NCI-H1417 treated with DMSO at 0.1 percent for 48 hours (cell line): Measurements from ENCODE around the gene PEX12.
"Not testable (repeated sequence)": the region's sequence is repeated elsewhere in the genome, so short reads cannot be mapped to it uniquely, and the experiment has no call there.

ENCODE experiments used
- DNase-seq: peaks from one replicate; lab custom pipeline; 2025; lab: John Stamatoyannopoulos, UW

The PEX12 gene

DNA sequence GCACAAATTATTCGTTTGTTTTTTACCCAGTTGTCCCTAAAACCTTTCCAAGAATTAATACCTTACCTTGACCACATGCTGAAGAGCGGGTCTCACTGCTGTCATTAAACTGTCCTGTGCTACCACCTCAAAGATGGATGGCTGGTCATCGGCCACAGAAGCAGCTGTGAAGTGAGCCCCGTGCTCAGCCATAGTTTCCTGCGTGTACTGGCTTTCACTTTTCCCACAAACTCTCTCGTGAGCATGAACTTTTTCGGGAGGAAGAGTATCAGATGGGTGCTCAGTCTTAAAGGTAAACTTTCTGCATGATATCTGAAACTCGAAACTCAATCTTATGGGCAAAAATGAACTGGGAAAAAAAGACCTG is 558 bp downstream of the PEX12 start:
- no peak for DNase-seq

DNA sequence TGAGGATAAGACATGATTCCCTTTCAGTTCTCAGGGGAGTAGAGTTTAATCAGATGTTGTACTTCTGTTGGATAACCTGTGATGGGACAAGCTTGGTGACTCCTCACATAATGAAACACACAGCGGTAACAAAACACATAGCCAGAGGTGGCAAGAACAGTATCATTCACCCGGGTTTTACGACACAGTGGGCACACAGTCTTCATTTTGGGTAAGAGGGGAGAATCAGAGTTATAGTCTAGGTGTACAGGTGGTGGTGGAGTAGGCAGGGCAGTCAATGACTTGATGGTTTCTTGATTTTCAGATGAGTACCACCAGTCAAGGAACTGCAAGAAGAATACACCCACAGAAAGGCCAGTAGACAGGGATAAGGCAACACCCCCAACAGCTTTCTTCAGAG is 2.6 kb downstream of the PEX12 start:
- no peak for DNase-seq

GRCh38 chr17:35569405-35569804 is 9.0 kb downstream of the PEX12 start:
- DNase-seq, result no peak

DNA sequence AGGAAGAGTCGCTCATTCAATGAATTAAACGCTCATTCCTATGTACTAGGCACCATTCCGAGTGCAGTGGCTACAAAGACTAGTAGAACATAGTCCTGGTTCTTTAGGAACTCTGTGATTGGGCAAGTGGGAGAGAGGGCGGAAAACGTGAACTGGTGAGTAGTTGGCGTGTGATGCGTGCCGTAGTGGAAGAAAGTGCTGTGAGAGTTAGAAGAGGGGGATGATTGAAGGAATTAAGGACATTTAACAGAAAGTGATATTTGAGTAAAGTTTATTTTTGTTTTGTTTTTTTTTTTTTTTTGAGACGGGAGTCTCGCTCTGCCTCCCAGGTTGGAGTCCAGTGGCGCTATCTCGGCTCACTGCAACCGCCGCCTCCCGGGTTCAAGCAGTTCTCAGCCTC is 9.8 kb downstream of the PEX12 start:
- no peak for DNase-seq

- no peak for DNase-seq
Observed at GRCh38 chr17:35566968-35567367, 11.4 kb downstream of the PEX12 start.

GRCh38 chr17:35563181-35563580 is 15.2 kb downstream of the PEX12 start:
- DNase-seq, result not testable (repeated sequence)

- DNase-seq, result no peak
Observed at GRCh38 chr17:35560703-35561102, 17.7 kb downstream of the PEX12 start, which contains the start of gene SLFN14. SLFN14 (minus strand) TSS chr17:35560819; CDS start chr17:35558062, 2,757 bp downstream.

GRCh38 chr17:35559495-35560210 is 18.7 kb downstream of the PEX12 start:
- no peak for DNase-seq

DNA sequence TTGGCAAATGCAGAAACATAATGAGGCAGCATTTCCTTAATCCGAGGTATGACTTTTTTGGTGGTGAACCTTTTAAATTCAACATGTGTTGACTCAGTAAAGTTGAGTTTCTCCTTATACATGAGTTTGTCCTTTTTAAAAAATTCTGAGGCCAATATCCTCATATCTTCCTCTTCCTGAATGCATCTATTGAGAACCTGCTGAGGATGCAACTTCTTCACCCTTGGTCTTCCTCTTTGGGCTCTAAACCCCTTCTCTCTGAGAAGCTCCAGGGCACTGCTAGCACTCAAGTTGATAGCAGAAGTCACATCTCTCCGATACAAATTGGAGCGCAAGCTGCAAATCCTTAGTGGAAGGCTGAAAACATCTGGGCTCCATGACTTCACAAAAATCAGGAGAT is 21.0 kb downstream of the PEX12 start:
- DNase-seq, result no peak

DNA sequence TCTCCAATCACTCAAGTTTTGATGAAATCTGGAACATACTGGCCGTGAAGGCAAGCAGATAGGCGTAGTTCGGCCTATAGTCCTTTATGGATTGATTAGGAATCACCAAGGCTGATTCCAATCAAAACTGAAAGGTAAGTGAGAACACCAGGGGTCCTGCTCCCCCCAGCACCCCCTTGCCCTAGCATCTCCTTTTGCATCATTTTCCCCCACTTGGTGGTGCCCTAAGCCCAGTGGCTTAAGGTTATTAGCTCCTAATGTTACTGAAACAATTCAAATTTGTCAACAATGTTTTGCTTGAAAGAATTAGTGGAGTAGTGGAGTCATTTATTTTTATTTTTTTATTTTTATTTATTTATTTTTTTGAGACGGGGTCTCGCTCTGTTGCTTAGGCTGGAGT is 22.7 kb downstream of the PEX12 start:
- DNase-seq, result no peak

- no peak for DNase-seq
Observed at GRCh38 chr17:35554668-35555067, 23.7 kb downstream of the PEX12 start.

DNA sequence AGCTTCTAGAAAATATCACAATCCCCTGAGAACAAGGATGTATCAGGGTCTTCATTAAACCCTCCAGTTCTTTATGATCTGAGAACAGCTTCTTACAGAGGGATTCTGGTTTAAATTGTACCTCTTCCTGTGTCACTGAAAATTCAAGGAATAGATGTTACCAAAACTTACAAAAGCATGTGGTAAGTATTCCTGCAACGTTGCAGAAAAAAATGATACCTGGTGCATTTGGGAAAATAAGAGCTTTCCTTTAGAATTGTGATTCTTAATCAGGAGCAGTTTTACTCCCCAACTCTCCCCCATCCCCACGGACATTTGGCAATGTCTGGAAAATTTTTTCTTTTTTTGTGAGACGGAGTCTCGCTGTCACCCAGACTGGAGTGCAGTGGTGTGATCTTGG is 25.1 kb downstream of the PEX12 start:
- DNase-seq, result no peak

- no peak for DNase-seq
Observed at GRCh38 chr17:35548978-35549377, 29.4 kb downstream of the PEX12 start.

GRCh38 chr17:35548208-35548810 is 30.1 kb downstream of the PEX12 start:
- no peak for DNase-seq

- no peak for DNase-seq
Observed at GRCh38 chr17:35546487-35546886, 31.9 kb downstream of the PEX12 start.

- no peak for DNase-seq
Observed at GRCh38 chr17:35545150-35545549, 33.2 kb downstream of the PEX12 start.

GRCh38 chr17:35543856-35544255 is 34.5 kb downstream of the PEX12 start:
- DNase-seq, result no peak

DNA sequence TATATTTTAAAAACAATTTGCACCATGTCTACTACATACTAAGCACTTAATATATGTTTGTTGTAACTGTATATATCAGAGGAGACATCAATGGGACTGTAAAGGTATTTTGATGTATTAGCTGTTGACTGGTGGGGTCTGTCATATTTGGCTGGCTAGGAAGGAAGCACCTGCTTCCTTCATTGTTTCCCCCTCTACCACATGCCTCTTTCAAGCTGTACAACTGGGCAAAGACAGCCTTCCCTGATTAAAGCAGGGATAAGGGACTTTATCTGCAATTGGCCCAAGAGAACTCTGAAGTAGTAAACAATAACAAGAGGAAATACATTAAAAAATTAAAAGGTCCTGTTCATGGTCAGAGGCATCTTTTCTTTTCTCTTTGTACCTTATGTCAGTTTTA is 35.4 kb downstream of the PEX12 start:
- no peak for DNase-seq

GRCh38 chr17:35541434-35541833 is 36.9 kb downstream of the PEX12 start:
- no peak for DNase-seq

DNA sequence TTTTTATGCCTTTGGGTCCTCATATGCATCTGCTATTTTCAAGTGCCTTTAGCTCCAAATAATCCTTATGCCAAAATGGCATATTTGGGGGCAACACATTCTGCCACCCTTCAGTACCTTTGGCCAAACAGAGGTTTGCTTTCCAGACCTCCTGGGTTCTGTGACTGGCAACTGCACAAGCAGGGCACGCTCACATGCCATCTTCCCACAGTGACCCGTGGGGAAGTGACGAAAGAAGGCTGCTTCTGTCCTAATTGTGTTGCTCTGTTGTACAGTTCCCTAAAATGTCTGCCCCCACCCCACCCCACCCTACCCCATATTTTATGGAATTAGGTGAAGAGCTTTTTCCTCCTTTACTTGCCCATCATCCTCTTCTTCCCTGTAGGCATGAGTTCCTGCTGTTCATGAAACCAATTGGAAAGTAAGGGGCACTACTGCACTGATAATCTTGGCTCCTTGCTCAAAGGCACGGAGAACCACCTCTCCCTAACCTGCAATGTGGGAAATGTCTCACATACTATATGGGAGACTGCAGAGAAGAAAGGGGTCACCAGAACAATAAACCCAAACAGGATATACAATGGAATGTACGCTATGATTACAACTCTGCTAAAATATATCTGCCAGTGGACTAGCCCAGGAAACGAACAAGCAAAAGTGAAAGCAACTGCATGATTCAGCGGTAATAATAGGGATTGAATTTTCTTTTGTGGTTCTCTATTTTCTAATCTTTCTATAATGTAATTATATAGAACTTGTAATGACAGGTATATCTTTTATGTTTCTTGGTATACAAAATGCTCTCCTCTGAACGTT is 37.6 kb downstream of the PEX12 start:
- DNase-seq, result no peak

DNA sequence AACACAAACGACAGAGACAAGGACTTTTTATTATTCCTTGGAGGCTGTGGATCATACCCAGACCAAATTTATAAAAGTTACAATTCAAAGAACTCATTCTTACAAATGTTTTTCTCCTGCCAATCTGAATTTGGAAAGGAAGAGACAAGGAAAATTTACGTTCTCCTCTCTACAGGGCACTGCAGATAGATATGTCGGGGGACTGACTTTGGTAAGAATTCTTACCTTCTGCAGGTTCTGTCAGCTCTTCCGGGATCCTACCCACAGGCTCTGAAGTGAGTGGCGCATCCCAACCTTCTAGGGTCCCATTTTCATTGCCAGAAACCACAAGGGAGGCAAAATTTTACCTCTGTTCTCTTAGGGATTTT is 38.7 kb downstream of the PEX12 start:
- DNase-seq, result no peak

DNA sequence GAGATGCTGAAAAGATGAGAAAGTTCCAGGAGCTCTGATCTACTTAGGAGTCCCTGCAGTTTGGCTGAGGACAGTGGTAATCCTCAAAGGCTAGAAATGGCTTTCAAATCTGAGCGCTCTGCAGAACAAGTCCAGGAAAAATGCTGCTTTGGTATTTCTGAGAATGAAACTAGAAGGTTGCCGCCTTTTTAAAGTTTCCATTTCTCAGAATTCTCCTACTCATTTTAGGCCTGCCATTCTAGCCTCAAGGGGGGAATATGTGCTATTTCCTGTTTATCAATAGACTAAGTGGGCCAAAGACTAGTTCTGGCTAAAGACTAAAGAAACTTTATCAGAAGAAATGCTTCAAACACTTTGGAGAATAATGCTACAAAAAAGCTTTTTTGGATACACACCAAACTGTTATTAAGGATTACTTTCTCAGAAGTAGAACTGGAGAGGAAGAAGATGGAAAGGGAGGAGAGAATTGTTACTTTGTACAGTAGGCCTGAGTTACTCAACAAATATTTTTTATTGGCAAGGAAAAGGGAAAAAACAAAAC is 40.7 kb downstream of the PEX12 start, which contains the start of gene SLFN12L:
Gene SLFN12L, minus strand, starts transcription at position 78 of the 541 bp plus-strand sequence. CDS start 15,314 bp downstream, outside the sequence.
- DNase-seq, result no peak
